Muscle layer of colon (tissue), 2 donors: ENCODE data around the gene YPEL3.

Source experiments
- H3K27ac ChIP-seq: one replicate; pipeline ENCODE4 v1.7.0; 2013; ENCODE audit warnings: low read depth, mild to moderate bottlenecking, low read length, moderate library complexity
- H3K27me3 ChIP-seq, 2 donors: one replicate each; pipeline ENCODE4 v1.7.0; 2013; ENCODE audit warnings: low read length in 2 of 2, mild to moderate bottlenecking in 2 of 2; ENCODE audit not compliant: insufficient read depth in 2 of 2, control insufficient read depth in 1 of 2
- H3K36me3 ChIP-seq: one replicate; pipeline ENCODE4 v1.7.0; 2013; ENCODE audit warnings: mild to moderate bottlenecking, low read length; ENCODE audit not compliant: insufficient read depth
- H3K4me1 ChIP-seq: one replicate; pipeline ENCODE4 v1.7.0; 2013; ENCODE audit warnings: mild to moderate bottlenecking, low read length; ENCODE audit not compliant: insufficient read depth
- H3K4me3 ChIP-seq, 2 donors: one replicate each; pipeline ENCODE4 v1.7.0; 2013; ENCODE audit warnings: low read length in 2 of 2, low read depth in 1 of 2, mild to moderate bottlenecking in 1 of 2, moderate library complexity in 1 of 2
- H3K9ac ChIP-seq: one replicate; pipeline ENCODE4 v1.7.0; 2013; ENCODE audit warnings: low read length
- H3K9me3 ChIP-seq: one replicate; pipeline ENCODE4 v1.7.0; 2013; ENCODE audit warnings: mild to moderate bottlenecking, low read length
- donor health status: abdominal sarcoma.
- donor health status: Adenocarcinoma of cecum.

YPEL3 gene

DNA sequence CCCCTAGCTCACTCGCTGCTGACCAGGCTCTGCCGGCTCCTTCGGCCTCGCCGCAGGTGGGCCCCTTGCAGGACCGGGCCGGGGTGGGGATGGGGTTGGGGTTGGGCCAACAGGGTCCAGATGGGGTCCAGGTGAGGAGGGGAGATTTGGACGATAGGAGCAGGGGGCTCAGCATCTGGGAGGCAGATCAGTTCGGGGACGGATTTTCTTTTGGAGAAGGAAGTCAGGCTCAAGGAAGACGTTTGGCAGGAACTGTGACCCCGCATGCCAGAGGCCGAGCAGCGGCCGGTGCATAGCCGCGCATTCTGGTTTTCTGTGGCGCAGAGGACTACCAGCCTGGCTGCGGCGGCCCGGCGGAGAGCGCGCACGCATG lies 31.3 kb downstream of the YPEL3 start:
- Histone ChIP-seq H3K27ac (peak overlapping the region; percentile 100), H3K4me3 (peak overlapping the region; percentile 76 to 78), H3K9ac (peak overlapping the region; percentile 96), H3K27me3 (no peaks in the 10 kb centered on the region), H3K4me1 (peaks cover 36% of the 10 kb centered on the region), H3K36me3 (peaks cover 27% of the 10 kb centered on the region), H3K9me3 (no peaks in the 10 kb centered on the region)

DNA sequence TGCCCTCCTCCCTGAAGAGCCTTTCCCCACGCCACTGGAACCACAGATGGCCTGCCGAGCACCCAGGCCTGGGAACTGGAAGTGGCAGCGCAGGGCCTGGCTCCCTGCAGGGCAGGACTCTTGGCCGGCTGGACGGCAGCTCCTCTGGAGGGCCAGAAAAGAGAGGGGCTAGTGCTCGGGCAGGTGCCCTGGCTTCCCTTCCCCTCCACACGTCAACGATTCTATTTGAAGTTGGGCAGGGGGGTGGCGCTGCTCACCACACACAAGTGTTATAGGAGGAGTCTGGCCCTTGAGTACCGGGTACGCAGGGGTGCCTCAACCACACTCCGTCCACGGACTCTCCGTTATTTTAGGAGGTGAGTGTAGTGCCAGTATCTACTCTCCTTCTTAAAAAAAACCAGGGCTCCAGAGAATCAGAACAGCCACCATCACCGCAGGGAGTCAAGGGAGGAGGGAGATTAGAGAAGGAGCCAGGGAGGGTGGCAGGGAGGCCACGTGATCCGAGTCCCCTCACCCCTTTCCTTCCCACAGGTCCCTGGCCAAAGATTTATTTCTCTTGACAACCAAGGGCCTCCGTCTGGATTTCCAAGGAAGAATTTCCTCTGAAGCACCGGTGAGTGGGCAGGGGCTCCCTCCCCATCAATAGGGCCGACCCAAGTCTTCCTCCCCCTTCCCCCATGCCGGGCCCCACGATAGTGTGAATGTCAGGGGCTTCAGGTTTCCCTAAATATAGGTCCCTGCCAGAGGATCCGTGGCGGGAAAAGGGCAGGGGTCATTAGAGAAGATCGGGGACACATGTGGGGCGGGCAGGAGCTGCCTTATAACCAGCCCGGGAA lies 31.9 kb downstream of the YPEL3 start:
- Histone ChIP-seq H3K36me3 (peaks cover 21% of the 10 kb centered on the region), H3K27me3 (no peaks in the 10 kb centered on the region), H3K9me3 (no peaks in the 10 kb centered on the region), H3K27ac (peak overlapping the region; percentile 100), H3K4me3 (peak overlapping the region; percentile 76 to 78), H3K9ac (peak overlapping the region; percentile 96), H3K4me1 (peaks cover 30% of the 10 kb centered on the region)

DNA sequence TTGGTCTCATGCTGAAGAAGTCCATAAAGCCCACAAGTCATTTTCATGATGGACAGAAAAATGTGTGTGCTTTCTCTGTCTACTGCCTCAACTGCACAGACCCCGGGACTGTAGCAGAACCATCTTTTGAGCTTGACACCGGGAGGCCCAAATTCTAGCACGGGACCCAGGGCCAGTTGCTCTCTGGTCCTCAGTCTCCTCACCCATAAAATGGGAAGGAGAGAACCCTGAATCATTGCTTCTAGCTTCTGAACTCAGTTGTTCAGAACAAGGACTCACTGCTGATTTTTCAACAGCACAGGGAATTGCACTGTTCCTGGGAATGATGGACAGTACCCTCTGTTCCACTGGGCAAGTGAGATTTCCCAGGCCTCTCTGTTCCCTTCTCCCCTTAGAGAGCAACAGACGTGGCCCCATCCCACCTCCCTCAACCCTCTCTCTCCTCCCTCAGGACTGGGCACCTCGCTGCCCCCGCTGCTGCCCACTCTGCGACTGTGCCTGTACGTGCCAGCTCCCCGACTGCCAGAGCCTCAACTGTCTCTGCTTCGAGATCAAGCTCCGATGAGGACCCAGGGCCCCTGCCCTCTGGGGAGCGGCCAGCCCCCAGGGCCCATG lies 32.6 kb downstream of the YPEL3 start:
- peak overlapping the region; percentile 76 to 78 for H3K4me3 ChIP-seq
- H3K9ac ChIP-seq, result peak overlapping the region; percentile 96
- H3K27me3 ChIP-seq, result no peaks in the 10 kb centered on the region
- H3K36me3 ChIP-seq, result peaks cover 14% of the 10 kb centered on the region
- H3K4me1 ChIP-seq, result peaks cover 23% of the 10 kb centered on the region
- no peaks in the 10 kb centered on the region for H3K9me3 ChIP-seq
- peak overlapping the region; percentile 100 for H3K27ac ChIP-seq

DNA sequence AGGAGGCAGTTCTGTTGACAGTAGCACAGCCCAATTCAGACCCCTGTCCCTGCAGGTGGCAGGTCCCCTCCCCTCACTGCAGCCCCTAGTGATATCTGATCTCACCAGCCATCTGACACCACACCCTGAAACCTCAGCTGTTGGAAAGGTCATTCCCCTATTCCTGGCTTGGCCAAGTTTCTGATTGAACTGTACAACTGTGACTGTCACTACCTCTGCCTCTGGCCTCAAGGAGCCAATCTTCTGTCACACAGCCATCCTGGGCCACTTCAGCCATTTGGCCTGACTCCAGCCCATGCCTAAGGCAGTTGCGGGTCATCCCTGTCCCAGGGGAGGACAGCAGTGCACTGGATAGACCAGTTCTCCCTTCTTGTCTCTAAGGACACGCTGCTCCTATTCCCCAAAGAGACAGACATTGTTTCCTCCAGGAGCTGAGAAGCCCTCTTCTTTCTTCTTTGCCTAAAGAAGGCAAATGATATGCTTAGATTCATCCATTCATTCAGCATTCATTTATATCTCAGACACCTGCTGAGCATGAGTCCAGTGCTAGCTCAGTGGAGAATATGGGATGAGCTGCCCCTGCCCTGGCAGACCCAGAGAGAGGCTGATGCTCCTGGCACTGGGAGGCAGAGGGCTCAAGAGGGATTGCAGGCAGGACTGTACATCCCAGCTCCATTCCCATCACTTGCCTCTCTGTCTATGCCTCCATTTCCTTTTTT lies 35.0 kb downstream of the YPEL3 start:
- H3K27me3 ChIP-seq, result no peaks in the 10 kb centered on the region
- H3K4me1 ChIP-seq, result peaks cover 9% of the 10 kb centered on the region
- H3K27ac ChIP-seq, result no peak overlapping the region
- no peaks in the 10 kb centered on the region for H3K9me3 ChIP-seq
- H3K36me3 ChIP-seq, result no peaks in the 10 kb centered on the region
- no peak overlapping the region for H3K9ac ChIP-seq
- H3K4me3 ChIP-seq, result no peak overlapping the region

DNA sequence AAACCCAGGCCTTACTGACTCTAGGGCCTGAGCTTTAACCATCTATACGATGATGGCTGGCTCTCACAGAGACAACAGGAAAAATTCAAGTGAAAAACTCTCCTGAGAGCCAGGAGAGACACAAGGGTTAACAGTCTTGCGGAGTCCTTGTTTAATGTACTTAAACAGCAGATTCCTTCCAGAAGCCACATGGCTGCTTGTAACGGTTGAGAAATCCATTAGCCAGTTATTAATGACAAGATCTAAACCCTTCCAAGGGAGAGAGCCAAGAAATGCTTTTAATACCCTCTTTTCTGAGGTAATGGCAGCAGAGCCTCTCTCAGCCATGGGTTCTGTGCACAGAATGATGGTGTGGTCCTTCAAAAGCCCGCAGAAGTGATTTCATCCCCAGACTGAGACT lies 35.7 kb downstream of the YPEL3 start:
- Histone ChIP-seq H3K4me1 (peaks cover 9% of the 10 kb centered on the region), H3K4me3 (no peak overlapping the region), H3K36me3 (no peaks in the 10 kb centered on the region), H3K9ac (no peak overlapping the region), H3K27ac (no peak overlapping the region), H3K9me3 (no peaks in the 10 kb centered on the region), H3K27me3 (no peaks in the 10 kb centered on the region)

DNA sequence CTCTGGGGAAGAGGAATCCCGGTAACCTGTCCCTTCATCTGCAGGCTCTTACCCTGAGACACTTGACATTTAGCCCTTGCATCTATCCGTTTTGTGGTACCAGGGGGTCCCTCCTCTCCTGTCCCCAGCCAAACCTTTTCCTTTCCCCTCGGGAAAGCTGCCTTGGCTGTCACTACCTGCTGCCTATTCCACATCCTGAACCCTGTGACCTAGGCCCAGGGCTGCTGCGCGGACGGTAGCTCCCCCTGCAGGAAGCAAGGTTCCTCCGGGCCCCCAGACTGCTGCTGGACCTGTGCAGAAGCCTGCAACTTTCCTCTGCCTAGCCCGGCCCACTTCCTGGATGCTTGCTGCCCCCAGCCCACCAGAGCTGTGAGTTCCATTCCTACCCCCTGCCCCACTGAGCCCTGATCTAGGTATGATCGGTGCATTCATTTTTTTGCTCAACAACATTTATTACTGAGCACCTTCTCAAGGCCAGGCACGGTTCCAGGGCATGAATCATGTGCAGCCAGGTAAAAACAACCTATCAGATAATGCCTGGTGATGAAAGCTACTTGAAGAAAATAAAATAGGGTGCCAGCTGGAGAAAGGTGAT lies 41.0 kb downstream of the YPEL3 start:
- Histone ChIP-seq H3K9ac (no peak overlapping the region), H3K27ac (no peak overlapping the region), H3K4me1 (peaks cover 7% of the 10 kb centered on the region), H3K27me3 (no peaks in the 10 kb centered on the region), H3K9me3 (no peaks in the 10 kb centered on the region), H3K36me3 (no peaks in the 10 kb centered on the region), H3K4me3 (no peak overlapping the region)

DNA sequence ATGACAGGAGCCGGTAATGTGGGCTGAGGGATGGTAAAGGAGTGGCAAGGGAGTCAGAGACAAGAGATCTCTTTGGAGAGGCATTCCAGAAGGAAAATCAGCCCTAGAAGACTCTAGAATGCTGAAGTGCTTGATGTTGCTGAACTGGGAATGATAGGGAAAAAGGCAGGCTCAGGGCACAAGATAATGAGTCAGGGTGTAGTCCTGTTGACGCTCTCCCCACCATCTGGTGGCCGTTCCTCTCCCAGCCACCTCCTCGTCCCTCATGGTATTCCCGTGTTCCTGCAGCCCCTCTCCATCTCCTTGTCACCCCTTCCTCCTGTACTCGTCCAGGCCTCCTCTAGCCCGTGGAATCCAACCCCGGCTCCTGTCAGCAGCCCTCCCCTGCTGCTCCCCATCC lies 41.6 kb downstream of the YPEL3 start:
- Histone ChIP-seq H3K36me3 (no peaks in the 10 kb centered on the region), H3K9me3 (no peaks in the 10 kb centered on the region), H3K27me3 (no peaks in the 10 kb centered on the region), H3K27ac (no peak overlapping the region), H3K4me3 (no peak overlapping the region), H3K4me1 (peaks cover 7% of the 10 kb centered on the region), H3K9ac (no peak overlapping the region)

DNA sequence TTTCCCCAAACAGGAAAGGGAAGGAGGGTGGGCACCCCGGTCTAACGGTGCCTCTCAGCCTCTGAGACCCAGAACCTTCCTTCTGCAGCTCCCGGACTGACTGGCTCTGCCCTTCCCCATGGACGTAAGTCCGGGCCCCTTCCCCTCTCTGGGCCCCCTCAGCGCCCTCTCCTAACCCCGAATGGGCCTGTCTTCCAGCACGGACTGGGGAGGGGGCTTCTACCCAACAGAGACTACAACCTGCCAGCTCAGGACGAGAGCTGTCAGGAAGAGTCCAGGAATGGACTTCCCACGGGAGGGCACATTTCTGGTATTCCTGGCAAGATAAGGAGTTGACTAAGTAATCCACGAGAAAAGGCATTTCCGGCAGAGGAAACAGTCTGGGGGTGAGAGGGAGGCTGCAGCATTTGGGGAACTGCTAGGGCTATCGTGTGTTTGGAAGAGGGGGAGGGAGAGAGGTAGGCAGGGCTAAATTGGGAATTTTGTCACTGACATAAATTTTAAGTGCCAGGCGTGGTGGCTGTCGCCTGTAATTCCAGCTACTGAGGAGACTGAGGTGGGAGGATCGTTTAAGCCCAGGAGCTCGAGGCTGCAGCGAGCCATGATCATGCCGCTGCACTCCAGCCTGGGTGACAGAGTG lies 42.5 kb downstream of the YPEL3 start:
- no peaks in the 10 kb centered on the region for H3K9me3 ChIP-seq
- peak overlapping the region; percentile 27 for H3K27ac ChIP-seq
- peak overlapping the region; percentile 75 to 79 for H3K4me3 ChIP-seq
- H3K9ac ChIP-seq, result peak overlapping the region; percentile 28
- peaks cover 7% of the 10 kb centered on the region for H3K4me1 ChIP-seq
- no peaks in the 10 kb centered on the region for H3K27me3 ChIP-seq
- no peaks in the 10 kb centered on the region for H3K36me3 ChIP-seq

DNA sequence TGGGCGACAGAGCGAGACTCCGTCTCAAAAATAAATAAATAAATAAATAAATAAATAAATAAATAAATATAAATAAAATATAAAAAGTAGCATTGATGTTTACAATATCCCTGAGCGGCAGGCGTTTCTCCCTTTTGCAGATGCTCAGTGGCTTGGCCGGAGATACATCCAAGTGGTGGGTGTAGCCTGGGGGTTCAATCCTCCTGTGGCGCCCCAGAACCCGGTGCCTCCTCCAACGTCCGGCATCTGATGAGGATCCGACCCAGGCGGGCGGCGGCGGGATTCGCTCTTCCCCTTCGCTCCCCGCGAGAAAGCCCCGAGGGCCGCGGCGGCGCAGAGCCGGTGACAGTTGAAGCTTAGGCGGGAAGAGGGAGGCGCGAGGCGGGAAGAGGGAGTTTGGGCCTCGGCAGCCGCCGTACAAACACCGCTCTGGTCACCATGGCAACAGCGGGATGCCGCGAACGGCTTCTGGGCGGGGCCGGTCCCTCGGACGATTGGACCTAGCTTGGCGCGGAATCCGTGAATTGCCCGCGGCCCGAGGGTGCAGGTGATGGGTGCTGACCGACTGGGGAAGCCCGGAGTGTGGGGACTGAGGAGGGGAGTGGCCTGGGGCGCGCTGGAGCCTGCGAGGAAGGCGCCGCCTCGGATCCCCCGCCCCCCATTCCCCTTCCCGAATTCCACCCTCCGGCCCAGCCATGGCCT lies 43.2 kb downstream of the YPEL3 start:
- Histone ChIP-seq H3K9ac (peak overlapping the region; percentile 28), H3K4me1 (peaks cover 7% of the 10 kb centered on the region), H3K27me3 (no peaks in the 10 kb centered on the region), H3K4me3 (peak overlapping the region; percentile 75 to 79), H3K36me3 (no peaks in the 10 kb centered on the region), H3K9me3 (no peaks in the 10 kb centered on the region), H3K27ac (peak overlapping the region; percentile 27)

DNA sequence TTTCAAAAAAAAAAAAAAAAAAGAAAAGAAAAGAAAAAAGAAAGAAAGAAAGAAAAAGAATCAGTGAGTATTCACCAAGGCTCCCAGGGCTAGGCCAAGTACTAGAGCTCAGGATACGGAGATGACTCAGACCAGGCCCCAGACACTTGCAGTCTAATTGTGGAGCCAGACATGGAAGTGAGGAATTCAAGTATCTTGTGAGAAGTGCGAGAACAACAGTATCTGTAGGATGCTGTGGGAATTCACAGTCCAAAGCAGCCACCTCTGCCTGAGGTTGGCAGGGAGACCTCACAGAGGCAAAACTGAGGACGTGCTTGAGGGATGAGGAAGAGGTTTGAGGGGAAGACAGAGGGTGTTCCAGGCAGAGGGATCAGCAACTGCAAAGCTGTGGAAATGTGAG lies 44.5 kb downstream of the YPEL3 start:
- Histone ChIP-seq H3K36me3 (no peaks in the 10 kb centered on the region), H3K4me3 (no peak overlapping the region), H3K9ac (no peak overlapping the region), H3K27ac (no peak overlapping the region), H3K9me3 (no peaks in the 10 kb centered on the region), H3K27me3 (no peaks in the 10 kb centered on the region), H3K4me1 (peaks cover 7% of the 10 kb centered on the region)
